Renal pelvis (tissue), 4 donors: ENCODE measurements around the gene TRIM37. TPM values are rescaled to one million over a fixed set of nuclear protein-coding genes. Genes with fewer than 3 reads are reported as not detected.

Source experiments
- DNase-seq: peaks from one replicate; pipeline ENCODE4 v3.0.0-alpha.2; 2013
- polyA plus RNA-seq, 3 donors: library from polyadenylated mRNA; unstranded; fragments of 120-200 nt; gene quantifications; one replicate each; pipeline ENCODE4 v1.2.1, GENCODE V29; 2013; ENCODE audit not compliant: insufficient read length in 3 of 3

Gene TRIM37
- polyA plus RNA-seq, 3 donors, result 24.8 to 30.3 (median 28.6) TPM

GRCh38 chr17:58947824-58948223 is 158.9 kb downstream of the TRIM37 start:
- no peak for DNase-seq

- DNase-seq, result no peak
Observed at GRCh38 chr17:58947411-58947810, 159.3 kb downstream of the TRIM37 start.

- no peak for DNase-seq
Observed at GRCh38 chr17:58944166-58944565, 162.5 kb downstream of the TRIM37 start.

GRCh38 chr17:58936295-58936694 is 170.4 kb downstream of the TRIM37 start:
- no peak for DNase-seq

GRCh38 chr17:58932956-58933355 is 173.7 kb downstream of the TRIM37 start:
- DNase-seq, result no peak

Other genes with a start within 250 kb of the TRIM37 start
- 10 to 100 TPM; 66.3 to 74.5 (median 69.3) TPM for gene SKA2, start 48.3 kb upstream of the TRIM37 start, polyA plus RNA-seq
- 10 to 100 TPM; 17.1 to 19.6 (median 19.0) TPM for gene PRR11, start 48.9 kb upstream of the TRIM37 start, polyA plus RNA-seq
- 10 to 100 TPM; 20.6 to 24.5 (median 22.0) TPM for gene SMG8, start 103.2 kb upstream of the TRIM37 start, polyA plus RNA-seq
- 10 to 100 TPM in 2 of 3 donors, 1 to 10 TPM in 1; 9.4 to 12.1 (median 11.1) TPM for gene GDPD1, start 113.6 kb upstream of the TRIM37 start, polyA plus RNA-seq
- gene YPEL2, start 224.8 kb upstream of the TRIM37 start, polyA plus RNA-seq, result 10 to 100 TPM; 32.1 to 47.0 (median 37.6) TPM